Mucosa of descending colon (tissue), 3 donors: ENCODE data around the gene TMTC1. TPM values are rescaled to one million over a fixed set of nuclear protein-coding genes. Genes with fewer than 3 reads are reported as not detected.

Experiments
- ATAC-seq: fragments of 200-7000 bp; cut with Tn5 transposase; one replicate; pipeline ENCODE4 v1.9.1; 2020; ENCODE audit warnings: mild to moderate bottlenecking, moderate library complexity
- DNase-seq, 3 donors: peaks; one replicate each; pipeline ENCODE4 v3.0.0-alpha.2; 2020
- H3K36me3 ChIP-seq: fragments of 200-600 bp; one replicate; pipeline ENCODE4 v1.8.0; 2021; ENCODE audit warnings: low read depth, mild to moderate bottlenecking
- H3K4me1 ChIP-seq: fragments of 200-600 bp; one replicate; pipeline ENCODE4 v1.8.0; 2021; ENCODE audit warnings: low read depth, mild to moderate bottlenecking
- H3K4me3 ChIP-seq: fragments of 200-600 bp; one replicate; pipeline ENCODE4 v1.8.0; 2021; ENCODE audit warnings: mild to moderate bottlenecking
- H3K9me3 ChIP-seq: fragments of 200-600 bp; one replicate; pipeline ENCODE4 v1.8.0; 2021; ENCODE audit warnings: mild to moderate bottlenecking
- CTCF ChIP-seq: fragments of 200-600 bp; IDR thresholded peaks from one replicate; pipeline ENCODE4 v1.8.0; 2022; ENCODE audit warnings: antibody characterized with exemption, mild to moderate bottlenecking
- intact Hi-C, 2 donors: fragments of 100-400 bp; cut with DNase I in 1 of 2; cut with micrococcal nuclease in 1 of 2; formaldehyde crosslinking; loops; one replicate each; pipeline versions ENCODE4 v1.11.0 to v1.11.1; 2022; cut with DNase I, micrococcal nuclease
- total RNA-seq, 3 donors: library from RNA; stranded (reverse); fragmentation: NEBNext Ultra II Directional in 2 of 3; extraction: Animal tissue kit (Norgen Biotek cat#: 25700) in 2 of 3; gene quantifications; one replicate each; pipeline versions ENCODE4 v1.2.1 to v1.2.4, GENCODE V29; 2021 to 2023
- donor health status: DM: no; HTN: no; CAD: no; lungs with moderate emphysema.
- donor health status: DM: no; HTN: no; CAD: no.
- donor health status: DM: no; HTN: yes; CAD: no.

Gene TMTC1
- total RNA-seq, 3 donors from 2014 or later = 2.5 to 49.1 (median 10.5) TPM

GRCh38 chr12:29451888-29452287 lies 331.9 kb downstream of the TMTC1 start:
- Histone ChIP-seq H3K4me1 (no peaks in the 10 kb centered on the region), H3K9me3 (no peaks in the 10 kb centered on the region), H3K36me3 (no peaks in the 10 kb centered on the region), H3K4me3 (no peak overlapping the region)
- no peak for TF ChIP-seq CTCF
- ATAC-seq (no peak), DNase-seq (no peak)
- intact Hi-C loops = no loop called here
